GM11168 (cell line): ENCODE results near the gene PHLDB3.

Experiments
- in situ Hi-C: fragments of 300-500 bp; cut with MboI; formaldehyde crosslinking; loops from one replicate; pipeline ENCODE4 v1.12.0; 2022; ENCODE audit warnings: low sequenced_read_pairs; ENCODE audit not compliant: unreplicated experiment

PHLDB3 gene

DNA sequence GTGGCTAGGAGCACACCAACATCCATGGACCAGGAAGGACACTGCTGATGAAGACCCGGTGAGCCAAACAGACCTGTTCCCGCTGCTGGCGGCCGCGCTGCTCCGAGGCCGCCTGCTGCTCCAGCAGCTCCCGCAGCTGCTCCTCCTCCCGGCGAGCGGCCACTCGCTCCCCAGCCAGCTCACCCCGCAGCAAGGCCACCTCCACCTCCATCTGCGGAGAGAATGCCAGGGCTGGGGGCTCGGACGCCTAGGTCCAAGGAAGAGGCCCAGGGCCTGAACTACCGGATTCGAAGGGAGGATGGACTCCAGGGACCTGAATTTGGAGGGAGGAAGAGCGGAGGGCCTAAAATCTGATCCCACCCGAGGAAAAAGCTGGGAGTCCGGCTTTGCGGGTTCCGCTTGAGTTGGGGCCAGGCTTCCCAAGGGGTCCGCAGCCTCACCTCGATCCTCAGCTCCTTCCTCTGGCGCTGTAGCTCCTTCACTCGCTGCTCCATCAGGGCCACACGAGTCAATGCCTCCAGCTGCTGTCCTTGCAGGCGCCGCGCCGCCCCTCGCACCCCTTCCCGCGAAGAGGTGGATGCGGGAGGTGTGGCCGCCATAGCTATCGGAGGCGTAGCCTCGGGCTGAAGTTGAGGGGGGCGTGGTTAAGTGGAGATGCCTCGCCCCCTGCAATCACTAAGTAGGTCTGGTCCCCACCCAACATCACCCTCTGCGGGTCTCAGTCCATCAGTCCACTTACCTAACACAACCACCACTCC lies 2.7 kb downstream of the PHLDB3 start:
- in situ Hi-C loops: no loop called here

DNA sequence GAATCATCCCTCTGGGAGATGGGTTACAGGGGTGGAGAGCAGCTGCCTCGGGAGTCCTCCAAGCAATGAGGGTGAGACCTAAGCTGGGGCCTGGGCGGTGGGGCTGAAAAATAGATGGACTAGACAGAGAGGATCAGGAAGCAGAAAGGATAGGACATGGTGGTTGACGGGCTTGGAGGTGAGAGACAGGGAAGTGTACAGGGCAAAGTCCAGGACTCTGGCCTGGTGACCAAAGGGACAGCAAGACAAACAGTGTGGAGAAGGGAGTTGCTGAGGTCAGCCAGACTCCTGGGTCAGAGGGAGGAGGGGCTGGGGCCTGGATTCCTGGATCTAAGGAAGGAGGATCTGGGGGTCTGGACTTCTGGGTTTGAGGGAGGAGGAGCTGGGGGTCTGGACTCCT lies 5.5 kb downstream of the PHLDB3 start:
- in situ Hi-C loops: no loop called here

DNA sequence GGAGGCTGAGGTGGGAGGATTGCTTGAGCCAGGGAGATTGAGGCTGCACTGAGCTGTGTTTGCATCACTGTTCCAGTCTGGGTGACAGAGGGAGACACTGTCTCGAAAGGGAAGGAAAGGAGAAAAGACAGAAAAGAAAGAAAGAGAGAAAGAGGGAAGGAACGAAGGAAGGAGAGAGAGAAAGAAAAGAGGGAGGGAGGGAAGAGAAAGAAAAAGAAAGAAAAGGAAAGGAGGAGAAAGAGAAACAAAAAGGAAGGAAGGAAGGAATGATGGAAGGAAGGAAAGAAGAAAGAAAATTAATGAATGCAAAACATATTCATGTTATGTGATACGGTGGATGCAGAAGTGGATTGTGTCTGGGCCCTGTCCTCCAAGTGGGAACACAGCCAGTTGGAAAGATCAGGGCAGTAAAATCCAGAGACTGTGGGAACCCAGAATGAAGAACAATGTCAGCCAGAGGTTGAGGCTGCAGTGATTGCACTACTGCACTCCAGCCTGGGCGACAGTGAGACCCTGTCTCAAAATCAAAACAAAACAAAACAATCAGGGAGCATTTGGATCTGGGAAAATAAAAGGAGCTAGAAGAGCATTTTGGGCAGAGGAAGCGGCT lies 6.2 kb downstream of the PHLDB3 start:
- in situ Hi-C loops: no loop called here

DNA sequence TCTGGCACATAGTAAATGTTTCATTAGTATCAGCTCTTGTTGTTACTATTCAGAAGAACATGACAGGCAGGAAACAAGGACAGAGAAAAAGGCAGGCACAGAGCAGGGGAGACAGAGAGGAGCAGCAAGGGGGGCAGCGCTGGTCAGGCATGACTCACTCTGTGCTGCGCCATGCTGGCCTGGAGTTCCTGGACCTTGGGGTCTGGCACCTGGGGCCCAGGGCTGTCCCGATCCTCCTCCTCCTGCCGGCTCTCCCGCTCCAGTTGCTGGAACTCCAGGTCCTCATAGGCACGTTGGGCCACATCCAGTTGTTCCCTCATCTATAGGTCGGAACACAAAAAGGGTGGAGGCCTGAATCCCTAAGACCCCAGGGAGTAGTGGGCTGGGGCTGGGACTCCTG lies 7.6 kb downstream of the PHLDB3 start:
- in situ Hi-C loops: no loop called here

DNA sequence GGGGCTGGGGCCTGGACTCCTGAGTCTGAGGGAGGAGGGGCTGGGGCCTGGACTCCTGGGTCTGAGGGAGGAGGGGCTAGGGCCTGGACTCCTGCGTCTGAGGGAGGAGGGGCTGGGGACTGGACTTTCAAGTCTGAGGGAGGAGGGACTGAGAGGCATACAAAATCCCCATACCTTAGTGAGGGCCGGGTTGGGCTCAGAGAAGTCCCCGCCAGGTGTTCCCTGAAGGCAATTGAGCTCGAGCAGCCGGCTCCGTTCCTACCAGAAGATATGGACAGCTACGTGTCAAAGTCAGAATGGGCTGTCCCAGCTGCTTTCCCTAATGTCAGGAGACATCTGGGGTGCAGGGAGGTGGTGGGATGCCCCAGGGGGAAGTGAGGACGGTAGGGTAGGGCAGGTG lies 9.5 kb downstream of the PHLDB3 start:
- in situ Hi-C loops: no loop called here

DNA sequence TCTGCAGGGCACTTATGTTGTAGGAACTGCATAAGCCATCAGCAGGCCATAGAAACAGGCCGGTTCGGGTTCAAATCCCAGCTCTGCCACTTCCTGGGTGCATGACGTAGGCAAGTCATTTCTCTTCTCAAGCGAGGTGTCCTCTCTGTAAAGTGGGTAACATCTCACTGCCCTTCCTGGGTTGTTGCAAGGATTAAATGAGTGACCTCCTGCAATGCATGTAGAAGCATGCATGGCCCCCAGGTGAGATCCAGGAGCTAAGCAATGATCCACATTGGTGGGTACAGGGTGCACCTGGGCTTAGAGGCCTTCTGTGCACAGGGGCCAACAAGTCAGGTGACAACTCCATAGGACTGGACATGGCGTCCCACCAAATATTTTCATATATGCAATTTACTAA lies 13.8 kb downstream of the PHLDB3 start:
- in situ Hi-C loops: no loop called here

DNA sequence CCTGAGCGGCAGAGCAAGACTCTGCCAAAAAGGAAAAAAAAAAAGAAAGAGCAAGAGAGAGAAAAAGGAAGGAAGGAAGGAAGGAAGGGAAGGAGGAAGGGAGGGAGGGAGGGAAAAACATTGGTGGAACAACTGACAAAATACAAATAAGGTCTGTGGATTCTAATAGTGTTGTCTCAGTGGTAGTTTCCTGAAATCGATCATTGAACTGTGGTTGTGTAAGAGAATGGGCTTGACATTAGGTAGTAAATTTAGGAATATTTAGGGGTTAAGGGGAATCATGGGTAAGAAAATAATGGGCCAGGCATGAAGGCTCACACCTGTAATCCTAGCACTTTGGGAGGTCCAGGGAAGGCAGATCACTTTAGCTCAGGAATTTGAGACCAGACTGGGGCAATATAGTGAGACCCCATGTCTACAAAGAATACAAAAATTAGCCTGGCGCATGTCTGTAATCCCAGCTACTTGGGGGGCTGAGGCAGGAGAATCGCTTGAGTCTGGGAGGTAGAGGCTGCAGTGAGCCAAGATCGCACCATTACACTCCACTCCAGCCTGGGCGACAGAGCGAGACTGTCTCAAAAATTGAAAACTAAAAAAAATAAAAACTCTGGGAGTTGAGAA lies 14.5 kb downstream of the PHLDB3 start:
- in situ Hi-C loops: no loop called here

DNA sequence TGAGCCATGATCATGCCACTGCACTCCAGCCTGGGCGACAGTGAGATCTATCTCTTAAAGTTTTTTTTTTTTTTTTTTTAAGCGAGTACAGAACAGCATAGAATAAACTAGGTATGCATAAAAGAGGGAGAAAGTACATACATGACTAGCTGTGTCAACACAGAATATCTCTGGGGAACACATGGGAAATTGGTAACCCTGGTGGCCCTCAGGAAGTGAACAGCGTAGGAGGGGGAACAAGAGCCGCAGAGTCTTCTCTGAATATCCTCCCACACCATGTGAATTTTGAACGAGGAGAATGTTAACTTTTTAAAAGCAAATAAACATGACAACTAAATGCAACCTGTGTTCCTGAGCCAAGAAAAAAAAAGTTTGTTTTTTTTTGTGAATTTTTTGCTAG lies 15.2 kb downstream of the PHLDB3 start:
- in situ Hi-C loops: no loop called here

DNA sequence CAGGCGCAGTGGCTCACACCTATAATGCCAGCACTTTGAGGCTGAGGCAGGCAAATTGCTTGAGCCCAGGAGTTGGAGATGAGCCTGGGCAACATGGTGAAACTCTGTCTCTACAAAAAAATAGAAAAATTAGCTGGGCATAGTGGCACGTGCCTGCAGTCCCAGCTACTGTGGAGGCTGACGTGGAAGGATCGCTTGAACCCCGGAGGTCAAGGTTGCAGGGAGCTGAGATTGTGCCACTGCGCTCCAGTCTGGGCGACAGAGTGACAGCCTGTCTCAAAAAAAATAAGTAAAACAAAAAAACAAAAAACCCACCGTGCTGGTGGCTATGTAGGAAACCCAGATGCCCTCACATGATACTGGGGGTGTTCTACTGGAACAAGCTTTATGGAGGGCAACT lies 16.4 kb downstream of the PHLDB3 start:
- in situ Hi-C loops: no loop called here

DNA sequence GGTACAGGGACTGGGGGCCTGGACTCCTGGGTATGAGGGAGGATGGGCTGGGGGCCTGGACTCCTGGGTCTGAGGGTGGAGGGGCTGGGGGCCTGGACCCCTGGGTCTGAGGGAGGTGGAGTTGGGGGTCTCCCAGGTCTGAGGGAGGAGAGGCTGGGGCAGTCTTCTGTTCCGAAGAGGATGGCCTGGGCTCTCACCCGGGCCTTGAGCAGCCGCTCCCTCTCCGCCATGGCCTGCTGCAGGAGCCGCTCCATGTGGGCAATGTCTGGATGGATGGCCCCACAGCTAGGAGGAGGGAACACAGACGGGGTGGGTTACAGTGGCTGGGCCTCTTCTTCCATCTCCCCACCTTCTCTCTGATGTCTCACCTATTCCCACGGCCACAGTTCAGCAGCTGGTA lies 18.1 kb downstream of the PHLDB3 start:
- in situ Hi-C loops: no loop called here

DNA sequence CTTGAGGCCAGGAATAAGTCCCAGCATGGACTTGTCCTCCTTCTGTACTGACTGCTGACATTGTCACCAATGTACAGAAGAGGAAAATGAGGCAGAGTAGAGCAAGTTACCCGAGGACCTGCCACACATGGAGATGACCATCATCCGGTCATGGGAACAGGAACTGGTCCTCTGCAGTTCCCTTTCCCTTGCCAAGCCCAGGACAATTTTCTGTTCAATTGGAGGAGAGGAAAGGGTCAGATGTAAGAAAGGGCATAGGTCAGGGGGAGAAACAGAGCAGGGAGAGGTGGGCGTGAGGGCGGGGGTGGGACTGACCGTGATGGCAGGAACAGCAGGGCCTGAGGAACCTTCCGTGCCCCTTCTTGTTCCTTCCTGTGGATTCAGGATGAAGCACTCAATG lies 18.6 kb downstream of the PHLDB3 start:
- in situ Hi-C loops: no loop called here

DNA sequence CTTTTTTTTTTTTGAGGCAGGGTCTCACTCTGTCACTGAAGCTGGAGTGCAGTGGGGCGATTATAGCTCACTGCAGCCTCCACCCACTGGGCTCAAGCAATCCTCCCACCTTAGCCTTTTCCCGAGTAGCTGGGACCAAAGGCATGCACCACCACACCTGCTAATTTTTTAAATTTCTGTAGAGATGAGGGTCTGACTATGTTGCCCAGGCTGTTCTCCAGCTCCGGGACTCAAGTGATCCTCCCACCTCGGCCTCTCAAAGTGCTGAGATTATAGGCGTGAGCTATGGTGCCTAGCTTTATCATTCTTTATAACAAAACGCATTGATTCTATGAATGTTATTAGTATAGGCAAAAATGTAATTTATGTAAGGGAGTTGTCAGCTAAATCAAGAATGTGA lies 21.3 kb downstream of the PHLDB3 start:
- in situ Hi-C loops: no loop called here

DNA sequence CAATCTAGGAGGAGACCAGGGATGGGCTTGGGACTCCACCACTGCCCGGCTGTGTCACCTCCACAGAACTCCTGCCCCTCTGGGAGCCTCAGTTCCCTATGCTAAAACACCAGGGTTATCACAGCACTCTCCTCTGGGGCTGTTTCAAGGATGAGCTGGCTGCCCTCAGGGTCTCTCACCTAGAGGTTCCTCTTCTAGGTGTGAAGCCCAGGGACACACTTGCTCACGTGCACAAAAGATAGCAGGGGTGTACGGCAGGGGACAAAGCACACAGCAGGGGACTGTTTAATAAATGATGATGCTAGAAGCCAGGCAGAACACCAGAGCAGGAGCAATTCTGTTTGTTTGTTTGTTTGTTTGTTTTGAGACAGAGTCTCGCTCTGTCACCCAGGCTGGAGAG lies 22.4 kb downstream of the PHLDB3 start:
- in situ Hi-C loops: no loop called here

DNA sequence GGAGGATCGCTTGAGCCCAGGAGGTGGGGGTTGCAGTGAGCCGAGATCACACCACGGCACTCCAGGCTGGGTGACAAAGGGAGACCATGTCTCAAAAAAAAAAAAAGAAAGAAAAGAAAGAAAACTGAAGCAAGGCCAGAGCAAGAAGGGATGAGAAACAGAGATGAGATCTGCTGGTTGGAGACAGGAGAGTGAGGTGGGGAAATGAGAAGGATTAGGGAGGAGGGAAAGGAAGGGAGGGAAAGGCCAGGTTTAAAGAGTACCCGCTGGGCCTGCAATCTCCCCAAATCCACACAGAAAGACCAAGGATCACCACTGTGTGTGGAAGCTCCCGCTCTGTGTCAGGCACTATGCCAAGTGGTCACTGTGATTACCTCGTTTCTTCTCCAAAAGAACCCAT lies 22.8 kb downstream of the PHLDB3 start:
- in situ Hi-C loops: no loop called here

DNA sequence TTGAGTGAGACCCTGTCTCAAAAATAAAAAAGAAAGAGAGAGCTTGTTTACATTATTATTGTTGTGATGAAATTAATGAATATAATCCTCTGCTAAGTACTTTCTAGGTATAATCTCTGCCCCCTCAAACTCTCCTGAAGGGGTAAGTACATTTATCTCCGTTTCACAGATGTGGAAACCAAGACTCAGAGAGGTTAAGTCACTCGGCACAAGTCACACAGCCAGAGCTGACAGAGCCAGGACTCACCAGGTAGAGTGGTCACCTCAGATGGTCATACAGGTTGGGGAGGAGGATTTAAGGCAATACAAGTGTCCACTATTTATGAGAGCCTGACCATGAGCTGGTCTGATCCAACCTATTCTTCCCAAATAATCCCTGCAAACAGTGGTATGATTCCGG lies 24.0 kb downstream of the PHLDB3 start:
- in situ Hi-C loops: no loop called here

DNA sequence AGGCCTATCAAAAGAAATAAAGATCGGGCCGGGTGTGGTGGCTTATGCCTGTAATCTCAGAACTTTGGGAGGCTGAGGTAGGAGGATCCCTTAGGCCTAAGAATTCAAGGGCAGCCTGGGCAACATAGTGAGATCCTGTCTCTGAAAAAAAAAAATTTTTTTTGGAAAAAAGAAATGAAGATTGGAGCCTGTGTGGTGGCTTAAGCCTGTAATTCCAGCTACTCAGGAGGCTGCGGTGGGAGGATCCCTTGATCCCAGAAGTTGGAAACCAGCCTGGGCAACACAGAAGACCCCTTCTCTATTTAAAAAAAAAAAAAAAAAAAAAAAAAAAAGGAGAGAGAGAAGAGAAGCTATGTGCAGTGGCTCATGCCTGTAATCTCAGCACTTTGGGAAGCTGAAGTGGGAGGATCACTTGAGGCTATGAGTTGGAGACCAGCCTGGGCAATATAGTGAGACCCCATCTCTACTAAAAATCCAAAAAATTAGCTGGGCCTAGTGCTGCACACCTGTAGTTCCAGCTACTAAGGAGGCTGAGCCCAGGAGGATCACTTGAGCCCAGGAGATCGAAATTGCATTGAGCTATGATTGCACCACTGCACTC lies 24.5 kb downstream of the PHLDB3 start:
- in situ Hi-C loops: no loop called here

DNA sequence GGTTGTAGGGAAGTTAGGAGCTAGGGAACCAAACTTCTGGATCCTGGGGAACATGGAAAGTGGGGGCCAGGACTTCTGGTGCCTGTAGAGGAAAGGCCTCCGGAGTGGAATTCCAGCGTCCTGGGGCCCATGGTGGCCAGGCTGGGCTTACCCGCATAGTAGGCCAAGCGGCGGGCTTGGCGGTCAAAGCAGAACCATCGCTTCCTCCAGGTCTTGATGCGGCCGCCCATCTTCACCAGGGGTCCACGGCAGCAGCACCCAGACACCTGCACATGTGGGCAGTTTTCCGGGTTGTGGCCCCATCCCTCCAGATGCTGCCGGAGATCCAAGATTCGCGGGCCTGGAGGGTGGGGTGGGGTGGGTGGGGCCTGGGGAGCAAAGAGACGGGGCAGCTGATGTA lies 25.3 kb downstream of the PHLDB3 start:
- in situ Hi-C loops: no loop called here

DNA sequence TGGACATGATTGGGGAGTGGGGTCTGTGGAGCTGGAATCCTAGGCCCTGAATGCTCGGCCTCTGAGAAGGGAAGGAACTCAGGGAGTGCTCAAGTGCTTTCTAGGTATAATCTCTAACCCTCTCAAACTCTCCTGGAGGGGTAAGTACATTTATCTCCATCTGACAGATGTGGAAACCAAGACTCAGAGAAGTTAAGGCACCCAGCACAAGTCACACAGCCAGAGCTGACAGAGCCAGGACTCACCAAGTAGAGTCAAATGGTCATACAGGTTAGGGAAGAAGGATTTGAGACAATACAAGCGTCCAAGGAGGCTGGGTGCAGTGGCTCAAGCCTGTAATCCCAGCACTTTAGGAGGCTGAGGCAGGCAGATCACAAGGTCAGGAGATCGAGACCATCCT lies 26.2 kb downstream of the PHLDB3 start:
- in situ Hi-C loops: no loop called here

DNA sequence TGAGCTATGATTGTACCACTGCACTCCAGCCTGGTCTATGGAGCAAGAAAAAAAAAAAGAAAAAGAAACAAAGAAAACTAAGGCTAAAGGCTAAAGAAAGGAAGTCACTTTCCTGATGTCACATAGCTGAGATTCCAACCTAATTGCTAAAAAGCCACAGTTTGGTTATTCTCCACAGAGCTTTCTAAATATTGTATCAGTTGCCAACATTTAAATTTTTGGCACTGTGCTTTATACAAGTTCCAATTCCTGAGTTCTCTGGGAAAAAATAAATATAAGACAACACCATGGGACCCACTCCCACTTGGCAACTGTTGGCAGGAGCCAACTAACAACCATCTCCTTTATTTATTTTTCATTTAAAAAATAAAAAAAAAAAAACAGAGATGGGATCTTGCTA lies 27.9 kb downstream of the PHLDB3 start:
- in situ Hi-C loops: no loop called here

DNA sequence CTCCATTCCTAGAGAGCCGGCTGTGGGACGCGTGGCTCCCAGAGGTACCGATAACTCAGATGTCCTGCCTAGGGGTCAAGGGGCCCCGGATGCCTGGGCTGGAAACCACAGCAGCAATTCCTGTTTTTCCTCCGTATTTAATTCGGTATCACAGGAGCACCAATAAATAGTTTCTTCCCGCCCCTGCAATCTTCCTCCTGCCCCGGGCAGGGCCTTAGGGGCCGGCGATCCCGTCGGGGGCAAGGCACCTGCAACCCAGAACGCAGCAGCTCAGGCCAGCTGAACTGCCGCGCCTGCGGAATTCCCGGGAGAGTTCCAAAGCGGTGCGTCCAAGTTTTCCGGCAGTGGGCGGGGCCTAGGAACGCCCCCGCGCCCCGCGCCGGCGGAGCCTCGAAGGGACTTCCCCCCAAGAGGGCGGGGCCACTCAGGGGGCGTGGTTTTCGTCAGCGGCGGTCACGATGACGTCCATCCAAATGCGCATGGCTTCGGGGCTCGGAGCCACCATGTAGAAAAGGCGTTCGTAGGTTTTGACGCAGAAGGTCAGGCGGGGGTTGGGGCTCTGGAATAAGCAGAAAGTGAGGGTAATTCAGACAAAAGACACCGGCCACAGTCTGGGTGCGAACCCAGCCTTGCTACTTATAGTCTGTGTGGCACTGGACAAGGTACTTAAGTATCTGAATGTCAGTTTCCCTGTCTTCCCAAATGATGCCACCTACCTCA lies 29.4 kb downstream of the PHLDB3 start:
- in situ Hi-C loops: no loop called here

DNA sequence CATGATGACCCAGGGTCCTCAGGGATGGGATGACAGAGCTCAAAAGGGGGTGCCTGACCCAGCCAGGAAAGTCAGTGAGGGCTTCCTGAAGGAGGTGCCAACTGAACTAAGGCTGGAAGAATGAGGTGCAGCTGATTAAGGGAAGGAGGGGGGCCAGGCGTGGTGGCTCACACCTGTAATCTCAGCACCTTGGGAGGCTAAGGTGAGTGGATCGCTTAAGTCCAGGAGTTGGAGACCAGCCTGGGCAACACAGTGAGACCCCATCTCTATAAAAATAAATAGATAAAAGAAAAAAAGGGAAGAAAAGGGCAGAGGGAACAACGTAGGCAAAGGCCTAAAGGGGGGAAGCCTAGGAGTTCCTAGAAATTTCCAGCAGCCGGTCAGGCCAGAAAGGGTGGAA lies 30.1 kb downstream of the PHLDB3 start:
- in situ Hi-C loops: no loop called here
